ENCODE results near the gene TRPM7. TPM values are rescaled to one million over a fixed set of nuclear protein-coding genes. Genes with fewer than 3 reads are reported as not detected.
A peak's percentile ranks its signal among the peaks of the same experiment; 100 is the strongest.

TRPM7 gene
- total and polyA plus RNA-seq, 9 of the 15 experiments (the other 6 are each of a cell fraction or from before 2014, with no cell fraction given), result 12.3 to 59.2 (median 31.5) TPM

- TF ChIP-seq ZNF347 (CRISPR knock-in tag; IDR thresholded peaks at IDR 0.05; ENCODE audit: low read depth), result no peak
- TF ChIP-seq MEIS2 (IDR thresholded peaks at IDR 0.05; ENCODE audit: partially characterized antibody), result peak; percentile 80
- no peak for TF ChIP-seq RREB1 (CRISPR knock-in tag; IDR thresholded peaks at IDR 0.05)
- TF ChIP-seq MBD1 (CRISPR knock-in tag; IDR thresholded peaks at IDR 0.05), result no peak
- TF ChIP-seq CEBPG (CRISPR knock-in tag; IDR thresholded peaks at IDR 0.05), result no peak
- peak; percentile 73 to 93 for TF ChIP-seq CEBPG (tag; conservative IDR thresholded peaks at IDR 0.05 in 1 of 2, IDR thresholded peaks at IDR 0.05 in 1 of 2)
- TF ChIP-seq PRPF4 (IDR thresholded peaks at IDR 0.05; ENCODE audit: insufficient read depth, low read depth, low read length, poor library complexity, severe bottlenecking), result no peak
- no peak for TF ChIP-seq SRSF9 (IDR thresholded peaks at IDR 0.05; ENCODE audit: borderline replicate concordance, low read depth, low read length)
- TF ChIP-seq MCM3 (IDR thresholded peaks at IDR 0.05), result no peak
- TF ChIP-seq ZNF584 (CRISPR knock-in tag; IDR thresholded peaks at IDR 0.05; ENCODE audit: low read depth), result 0 out of 2 replicates have a peak, but pooled peaks have one; percentile 33
- TF ChIP-seq U2AF1 (optimal IDR thresholded peaks at IDR 0.05; ENCODE audit: low read depth, low read length), result no peak
Measured at GRCh38 chr15:50624616-50625168, 61.9 kb downstream of the TRPM7 start (continued).
